HG03103 (cell line): ENCODE data around the gene TMEM108.

Source experiments
- ATAC-seq: cut with Tn5 transposase; IDR thresholded peaks from one replicate; pipeline ENCODE4 v1.9.1; 2021; ENCODE audit warnings: low read depth; ENCODE audit not compliant: unreplicated experiment

TMEM108 gene

GRCh38 chr3:133443649-133444422, 405.6 kb downstream of the TMEM108 start:
- no peak for ATAC-seq

- ATAC-seq: no peak
Measured at GRCh38 chr3:133444423-133444774, 406.2 kb downstream of the TMEM108 start.

- ATAC-seq: no peak
Measured at GRCh38 chr3:133445108-133445507, 406.9 kb downstream of the TMEM108 start.
